Astrocyte of the hippocampus (primary cell): Measurements from ENCODE around the gene TXNDC15.

Experiments used
- DNase-seq: peaks from one replicate; pipeline ENCODE4 v3.0.0; 2011; ENCODE audit warnings: low read depth, low spot score

TXNDC15 gene

GRCh38 chr5:134918861-134919260 is 44.7 kb downstream of the TXNDC15 start:
- no peak for DNase-seq

DNA sequence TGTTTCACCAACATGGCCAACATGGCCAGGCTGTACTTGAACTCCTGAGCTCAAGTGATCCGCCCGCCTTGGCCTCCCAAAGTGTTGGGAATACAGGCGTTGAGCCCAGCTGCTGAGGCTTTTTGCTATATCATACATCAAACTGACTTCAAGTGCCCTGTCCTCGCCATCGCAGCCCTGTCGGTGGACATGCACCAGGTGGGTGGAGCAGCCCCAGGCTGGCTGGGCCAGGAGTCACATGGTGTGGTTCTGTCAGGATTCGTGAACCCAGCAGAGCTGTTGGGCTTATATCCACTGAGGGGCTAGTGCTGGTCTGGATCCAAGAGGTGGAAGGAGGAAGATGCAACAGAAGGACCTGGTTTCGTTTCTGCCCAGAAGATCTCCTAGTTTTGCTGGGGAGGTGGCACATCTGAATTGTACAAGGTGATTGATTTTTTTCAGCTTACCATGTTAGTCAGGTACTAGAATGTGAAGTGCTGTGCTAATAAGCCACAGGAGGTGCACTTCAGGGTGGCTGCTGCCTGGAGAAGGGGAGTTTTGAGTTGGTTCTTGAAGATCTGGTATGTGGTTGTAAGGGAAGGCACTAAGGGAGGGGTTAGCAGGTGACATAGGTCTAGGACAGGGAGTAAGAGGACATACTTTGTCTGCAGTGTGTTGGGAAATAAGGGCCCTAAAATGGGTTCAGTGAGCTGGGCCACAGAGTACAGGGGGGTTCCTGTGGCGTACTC is 46.8 kb downstream of the TXNDC15 start:
- no peak for DNase-seq

GRCh38 chr5:134932508-134932907 is 58.3 kb downstream of the TXNDC15 start:
- DNase-seq = no peak

GRCh38 chr5:134934202-134934601 is 60.0 kb downstream of the TXNDC15 start:
- DNase-seq = no peak

GRCh38 chr5:134935711-134936602 is 61.8 kb downstream of the TXNDC15 start:
- no peak for DNase-seq

- no peak for DNase-seq
These were observed 63.4 kb downstream of the TXNDC15 start for GRCh38 chr5:134937526-134937925.

- DNase-seq = no peak
These were observed 63.9 kb downstream of the TXNDC15 start for GRCh38 chr5:134938030-134938429.

DNA sequence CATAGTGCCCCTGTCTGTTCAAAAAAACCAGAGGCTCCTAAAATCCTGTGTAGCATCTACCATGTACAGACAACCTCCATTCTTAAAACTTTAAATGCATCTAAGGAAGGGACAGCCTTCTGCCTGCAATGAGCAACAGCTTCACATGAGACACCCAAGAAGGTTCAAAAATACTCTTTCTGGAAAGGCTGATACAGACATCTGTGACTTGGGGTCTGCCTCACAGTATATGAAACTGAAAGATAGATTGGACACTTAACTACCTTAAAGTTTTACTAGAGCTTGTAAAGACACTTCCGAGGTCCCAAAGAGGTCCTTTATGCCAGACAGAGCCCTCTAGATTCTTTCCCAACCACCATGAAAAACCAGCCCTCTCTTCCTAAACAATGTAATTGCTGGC is 65.3 kb downstream of the TXNDC15 start:
- no peak for DNase-seq

DNA sequence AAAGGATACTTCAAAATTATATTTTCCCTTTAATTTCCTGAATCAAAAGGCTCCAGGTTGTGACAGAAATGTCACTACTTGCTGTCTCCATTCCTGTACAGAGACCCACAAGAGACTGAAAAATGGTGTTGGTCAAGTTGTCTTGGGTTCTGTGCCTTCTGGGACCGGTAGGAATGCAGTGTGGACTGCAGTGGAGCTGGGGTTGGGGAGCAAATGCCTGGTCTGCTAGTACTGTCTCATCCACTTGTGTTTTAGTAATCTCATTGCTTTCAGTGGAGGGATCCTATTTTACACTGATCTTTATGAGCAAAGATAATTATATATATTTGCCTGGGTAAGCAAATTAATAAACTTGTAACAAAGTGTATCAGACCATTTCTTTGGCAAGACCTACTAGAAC is 69.4 kb downstream of the TXNDC15 start:
- DNase-seq = no peak

DNA sequence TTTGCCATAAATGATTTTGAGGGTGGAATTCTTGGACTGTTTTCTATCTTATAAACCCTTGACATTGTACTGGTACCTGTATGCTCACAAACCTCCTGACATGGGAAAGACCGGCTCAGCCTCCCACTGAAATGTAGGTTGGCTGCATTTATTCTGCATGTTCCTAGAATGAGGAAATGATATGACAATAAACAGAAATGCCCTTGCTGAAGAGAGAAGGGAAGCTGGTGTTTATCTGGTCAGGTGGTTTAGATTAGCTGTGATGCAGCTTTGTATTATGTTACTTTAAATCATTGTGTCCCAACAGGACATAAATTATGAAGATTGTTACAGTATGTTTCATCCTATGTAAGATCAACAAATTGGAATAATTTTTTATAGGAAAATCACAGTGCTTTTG is 70.5 kb downstream of the TXNDC15 start:
- no peak for DNase-seq

- DNase-seq = no peak
These were observed 70.9 kb downstream of the TXNDC15 start for GRCh38 chr5:134945041-134945440.

DNA sequence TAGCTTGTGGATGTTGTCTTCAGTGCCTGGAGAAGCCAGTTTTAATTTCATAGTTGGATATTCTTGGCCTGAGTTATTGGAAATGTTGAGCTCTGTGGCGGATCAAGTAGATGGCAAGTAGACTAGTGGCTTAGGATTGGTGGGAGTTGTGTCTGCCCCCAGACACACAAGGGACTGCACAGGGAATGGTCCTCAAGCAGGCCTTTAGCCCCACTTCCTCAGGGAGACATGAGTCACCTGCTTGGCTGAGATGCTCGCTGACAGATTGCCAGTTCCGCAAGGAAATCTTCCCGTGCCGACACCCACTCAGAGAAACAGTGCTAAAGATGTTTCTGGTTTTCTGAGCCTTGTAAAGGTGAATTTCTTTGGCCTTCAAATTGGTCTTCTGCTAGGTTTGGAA is 74.7 kb downstream of the TXNDC15 start:
- peak; percentile 47 for DNase-seq

- DNase-seq = no peak
These were observed 75.1 kb downstream of the TXNDC15 start for GRCh38 chr5:134949316-134949715.
